ENCODE results near the gene FOSL2. TPM values are rescaled to one million over a fixed set of nuclear protein-coding genes. Genes with fewer than 3 reads are reported as not detected.
A peak's percentile ranks its signal among the peaks of the same experiment; 100 is the strongest.

The FOSL2 gene
- total and polyA plus RNA-seq, 8 donors: 11.7 to 114 (median 15.1) TPM

- Histone ChIP-seq H3K27me3 (no peaks in the 10 kb centered on the region), H3K9me3 (no peaks in the 10 kb centered on the region), H3K27ac (peak overlapping the region in 1 of 2 donors; percentile 21), H3K4me3 (no peak overlapping the region), H3K4me1 (peaks cover 25 to 89% of the 10 kb centered on the region in 2 donors), H3K36me3 (peaks cover 0 to 74% of the 10 kb centered on the region in 2 donors)
- ATAC-seq (no peak), DNase-seq (no peak)
- intact Hi-C loops (cut with DNase I): loop anchor here in 1 of 2 donors (10.0 kb wide), 1 partner anchor 695 kb away; no protein-coding TSS in a partner anchor
- TF ChIP-seq, protein P1, sequence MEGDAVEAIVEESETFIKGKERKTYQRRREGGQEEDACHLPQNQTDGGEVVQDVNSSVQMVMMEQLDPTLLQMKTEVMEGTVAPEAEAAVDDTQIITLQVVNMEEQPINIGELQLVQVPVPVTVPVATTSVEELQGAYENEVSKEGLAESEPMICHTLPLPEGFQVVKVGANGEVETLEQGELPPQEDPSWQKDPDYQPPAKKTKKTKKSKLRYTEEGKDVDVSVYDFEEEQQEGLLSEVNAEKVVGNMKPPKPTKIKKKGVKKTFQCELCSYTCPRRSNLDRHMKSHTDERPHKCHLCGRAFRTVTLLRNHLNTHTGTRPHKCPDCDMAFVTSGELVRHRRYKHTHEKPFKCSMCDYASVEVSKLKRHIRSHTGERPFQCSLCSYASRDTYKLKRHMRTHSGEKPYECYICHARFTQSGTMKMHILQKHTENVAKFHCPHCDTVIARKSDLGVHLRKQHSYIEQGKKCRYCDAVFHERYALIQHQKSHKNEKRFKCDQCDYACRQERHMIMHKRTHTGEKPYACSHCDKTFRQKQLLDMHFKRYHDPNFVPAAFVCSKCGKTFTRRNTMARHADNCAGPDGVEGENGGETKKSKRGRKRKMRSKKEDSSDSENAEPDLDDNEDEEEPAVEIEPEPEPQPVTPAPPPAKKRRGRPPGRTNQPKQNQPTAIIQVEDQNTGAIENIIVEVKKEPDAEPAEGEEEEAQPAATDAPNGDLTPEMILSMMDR (IDR thresholded peaks at IDR 0.05): no peak
Measured at GRCh38 chr2:28399956-28400355, 7.3 kb downstream of the FOSL2 start.

GRCh38 chr2:28400419-28400818, 7.8 kb downstream of the FOSL2 start:
- intact Hi-C loops (cut with DNase I): no loop called here
- TF ChIP-seq, protein P1 (IDR thresholded peaks at IDR 0.05): no peak
- Histone ChIP-seq H3K4me1 (peaks cover 25 to 94% of the 10 kb centered on the region in 2 donors), H3K4me3 (no peak overlapping the region), H3K27ac (peak overlapping the region in 1 of 2 donors; percentile 21), H3K9me3 (no peaks in the 10 kb centered on the region), H3K27me3 (no peaks in the 10 kb centered on the region), H3K36me3 (peaks cover 0 to 79% of the 10 kb centered on the region in 2 donors)
- ATAC-seq (no peak), DNase-seq (peak in 1 of 4 donors; percentile 11)

- TF ChIP-seq, protein P1 (IDR thresholded peaks at IDR 0.05): no peak
- ATAC-seq (no peak), DNase-seq (peak in 1 of 4 donors; percentile 27)
- intact Hi-C loops (cut with DNase I): no loop called here
- no peak overlapping the region for H3K4me3 ChIP-seq
- H3K27me3 ChIP-seq: no peaks in the 10 kb centered on the region
- H3K27ac ChIP-seq: no peak overlapping the region
- H3K36me3 ChIP-seq: peaks cover 0 to 84% of the 10 kb centered on the region in 2 donors
- peaks cover 29 to 98% of the 10 kb centered on the region in 2 donors for H3K4me1 ChIP-seq
- H3K9me3 ChIP-seq: no peaks in the 10 kb centered on the region
Measured at GRCh38 chr2:28400921-28401320, 8.3 kb downstream of the FOSL2 start.

DNA sequence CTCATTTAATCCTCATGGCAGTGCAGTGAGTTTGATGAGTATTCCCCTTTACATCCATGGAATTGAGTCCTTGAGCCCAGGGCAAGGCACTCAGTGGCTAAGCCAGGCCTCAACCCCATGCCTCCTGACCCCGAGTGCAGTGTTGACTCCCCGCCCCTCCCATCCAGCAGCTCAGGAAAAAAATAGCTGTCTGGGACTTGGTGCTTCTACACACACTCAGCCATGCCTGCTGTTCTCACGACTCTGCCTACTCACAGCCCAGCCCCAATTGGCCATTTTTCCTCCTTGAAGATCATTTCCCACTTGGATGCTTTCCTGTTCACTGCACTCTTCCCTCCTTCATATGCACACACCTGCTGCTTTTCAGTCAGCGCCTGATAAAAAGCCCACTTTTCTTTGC, 8.8 kb downstream of the FOSL2 start:
- Histone ChIP-seq H3K27me3 (no peaks in the 10 kb centered on the region), H3K9me3 (no peaks in the 10 kb centered on the region), H3K4me3 (no peak overlapping the region), H3K4me1 (peaks cover 33 to 98% of the 10 kb centered on the region in 2 donors), H3K36me3 (peaks cover 0 to 89% of the 10 kb centered on the region in 2 donors), H3K27ac (no peak overlapping the region)
- ATAC-seq: peak; percentile 9
- intact Hi-C loops (cut with DNase I): no loop called here
- TF ChIP-seq, protein P1 (IDR thresholded peaks at IDR 0.05): no peak
- peak in 1 of 4 donors; percentile 31 for DNase-seq

- TF ChIP-seq, protein P1 (IDR thresholded peaks at IDR 0.05): no peak
- Histone ChIP-seq H3K4me3 (no peak overlapping the region), H3K4me1 (peaks cover 38 to 100% of the 10 kb centered on the region in 2 donors), H3K27ac (no peak overlapping the region), H3K9me3 (no peaks in the 10 kb centered on the region), H3K36me3 (peaks cover 0 to 95% of the 10 kb centered on the region in 2 donors), H3K27me3 (no peaks in the 10 kb centered on the region)
- intact Hi-C loops (cut with DNase I): no loop called here
- DNase-seq: peak in 1 of 4 donors; percentile 22
- ATAC-seq: no peak
Measured at GRCh38 chr2:28401948-28402550, 9.4 kb downstream of the FOSL2 start.

Measured in left lung (tissue), 10 donors.